Muscle of leg (tissue), 11 donors: ENCODE data around the gene GM2A. TPM values are rescaled to one million over a fixed set of nuclear protein-coding genes. Genes with fewer than 3 reads are reported as not detected.
"Not testable (repeated sequence)": the region's sequence is repeated elsewhere in the genome, so short reads cannot be mapped to it uniquely, and the experiment has no call there.

Experiments
- DNase-seq: peaks from one replicate; pipeline ENCODE4 v3.0.0; 2013
- H3K27ac ChIP-seq: one replicate; pipeline ENCODE4 v1.5.1; 2013; ENCODE audit warnings: mild to moderate bottlenecking, low read length, control low read depth
- H3K27me3 ChIP-seq: one replicate; pipeline ENCODE4 v1.6.1; 2013; ENCODE audit warnings: low read length; ENCODE audit not compliant: control insufficient read depth, insufficient read depth
- H3K36me3 ChIP-seq: one replicate; pipeline ENCODE4 v1.6.1; 2013; ENCODE audit warnings: low read length; ENCODE audit not compliant: control insufficient read depth, insufficient read depth
- H3K4me1 ChIP-seq: one replicate; pipeline ENCODE4 v1.6.1; 2013; ENCODE audit warnings: low read length; ENCODE audit not compliant: control insufficient read depth, insufficient read depth
- H3K4me3 ChIP-seq: one replicate; pipeline ENCODE4 v1.5.1; 2013; ENCODE audit warnings: low read length, control low read depth
- H3K9me3 ChIP-seq: replicated peaks from 2 replicates; pipeline ENCODE4 v1.6.1; 2013; ENCODE audit warnings: low read depth, low read length; ENCODE audit not compliant: control insufficient read depth
- WGBS: methylation state at CpG from one replicate; pipeline ENCODE4 v1.1.5; 2013; ENCODE audit warnings: missing lambda C conversion rate; ENCODE audit not compliant: insufficient coverage; 5-methylcytosine and 5-hydroxymethylcytosine counted together
- polyA plus RNA-seq, 8 donors: library from polyadenylated mRNA; unstranded; fragments of 120-200 nt; gene quantifications; one replicate each; pipeline versions ENCODE4 v1.2.1 to v1.2.3, GENCODE V29; 2013; ENCODE audit warnings: inconsistent platforms in 1 of 8, low replicate concordance in 1 of 8; ENCODE audit not compliant: insufficient read length in 8 of 8, insufficient read depth in 1 of 8
- total RNA-seq: library from RNA; stranded (reverse); fragments of 120-200 nt; gene quantifications from one replicate; pipeline ENCODE4 v1.2.4, GENCODE V29; 2013

The GM2A gene
- total and polyA plus RNA-seq, 9 donors: 16.2 to 22.9 (median 19.9) TPM

DNA sequence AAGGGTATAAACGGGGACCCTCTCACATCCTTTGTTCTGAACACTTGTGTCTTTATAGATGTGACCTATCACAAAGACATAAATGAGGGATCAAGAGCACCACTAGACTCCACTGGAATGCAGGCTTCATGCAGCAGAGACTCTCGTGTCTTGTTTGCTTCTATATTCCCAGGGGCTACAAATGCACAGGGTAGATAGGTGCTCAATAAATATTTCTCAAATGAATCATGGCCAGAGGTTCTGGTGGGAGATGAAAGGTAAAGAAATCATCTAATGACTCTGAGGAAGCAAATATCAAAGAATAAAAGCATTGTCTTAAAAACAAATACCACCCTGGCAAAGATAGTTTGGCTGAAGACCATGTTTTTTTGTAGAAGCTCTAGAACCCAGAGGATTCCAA, 44.0 kb downstream of the GM2A start:
- Histone ChIP-seq H3K36me3 (no peaks in the 10 kb centered on the region), H3K9me3 (no peaks in the 10 kb centered on the region), H3K27me3 (peaks cover 5% of the 10 kb centered on the region), H3K4me1 (no peaks in the 10 kb centered on the region), H3K4me3 (no peak overlapping the region), H3K27ac (no peak overlapping the region)
- no peak for DNase-seq
- WGBS: 100% methylated on average over 1 of the region's 2 CpGs

DNA sequence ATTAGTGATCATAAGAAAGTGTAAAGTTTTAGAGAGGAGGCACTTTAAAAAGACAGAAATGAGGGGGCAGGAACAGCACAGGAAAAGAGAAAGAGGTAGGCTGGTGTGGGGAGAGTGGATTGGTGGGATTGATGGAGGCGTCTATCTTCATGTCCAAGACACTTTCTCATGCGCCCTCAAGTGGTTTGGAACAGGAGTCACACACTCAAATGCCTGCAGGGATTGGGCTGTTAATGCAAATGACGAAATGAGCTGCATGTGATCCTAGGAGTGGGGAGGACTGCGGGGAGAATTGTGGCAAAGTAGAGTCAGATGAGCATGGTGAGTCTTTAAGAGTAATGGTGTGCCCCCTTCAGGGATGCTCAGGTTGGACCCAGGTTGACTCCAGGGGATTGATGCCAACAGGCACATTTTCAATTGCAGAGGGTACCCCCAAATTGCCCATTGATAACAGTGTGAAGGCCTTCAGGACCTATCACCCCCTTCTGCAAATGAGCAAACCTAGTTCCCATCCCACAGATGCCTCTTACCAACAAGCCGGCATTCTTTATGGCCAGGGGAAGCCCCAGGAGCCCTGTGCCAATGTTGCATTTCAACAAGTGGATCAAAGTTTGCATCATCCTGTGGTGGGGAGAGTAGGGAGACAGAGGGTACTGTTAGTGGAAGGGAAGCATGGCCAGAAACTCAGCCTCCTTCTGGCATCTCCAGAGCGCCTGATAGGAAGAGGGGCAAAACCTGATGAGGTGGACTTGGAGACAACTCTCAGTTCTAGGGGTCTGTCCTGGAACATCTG, 45.3 kb downstream of the GM2A start:
- 36% methylated on average over 2 of the region's 6 CpGs for WGBS
- peak; percentile 16 for DNase-seq
- peaks cover 5% of the 10 kb centered on the region for H3K27me3 ChIP-seq

DNA sequence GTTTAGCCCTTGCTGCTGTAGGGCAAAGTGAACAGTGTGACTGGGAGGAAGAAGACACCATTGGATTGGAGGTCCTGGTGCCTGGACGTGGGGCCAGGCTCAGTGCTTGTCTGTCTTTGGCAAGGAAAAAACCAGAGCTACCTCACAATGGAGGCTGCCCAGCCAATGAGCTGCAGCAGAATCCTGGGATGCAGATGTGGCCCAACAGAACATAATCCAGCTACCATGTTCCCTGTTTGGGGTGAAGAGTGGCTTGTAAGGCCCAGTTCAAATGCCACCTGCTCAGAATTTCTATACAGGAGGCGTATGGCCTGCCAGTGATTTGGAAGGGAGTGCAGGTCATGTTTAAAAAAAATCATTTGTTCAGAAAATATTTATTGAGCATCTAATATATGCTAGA, 50.7 kb downstream of the GM2A start, which contains the start of gene SLC36A3:
TSS of gene SLC36A3 (minus strand) at position 101 of the 400 bp plus-strand sequence. CDS start 412 bp downstream, outside the sequence.
- WGBS: no CpG with 5 or more reads among the region's 2 CpGs
- Histone ChIP-seq H3K4me1 (no peaks in the 10 kb centered on the region), H3K27me3 (peaks cover 6% of the 10 kb centered on the region), H3K36me3 (no peaks in the 10 kb centered on the region), H3K9me3 (no peaks in the 10 kb centered on the region), H3K27ac (no peak within 1 kb of the TSS), H3K4me3 (no peak within 1 kb of the TSS)
- DNase-seq: no peak

More for the DNA sequence above, 45.3 kb downstream of the GM2A start:
- Histone ChIP-seq H3K27ac (no peak overlapping the region), H3K36me3 (no peaks in the 10 kb centered on the region), H3K4me1 (no peaks in the 10 kb centered on the region), H3K4me3 (no peak overlapping the region), H3K9me3 (no peaks in the 10 kb centered on the region)

DNA sequence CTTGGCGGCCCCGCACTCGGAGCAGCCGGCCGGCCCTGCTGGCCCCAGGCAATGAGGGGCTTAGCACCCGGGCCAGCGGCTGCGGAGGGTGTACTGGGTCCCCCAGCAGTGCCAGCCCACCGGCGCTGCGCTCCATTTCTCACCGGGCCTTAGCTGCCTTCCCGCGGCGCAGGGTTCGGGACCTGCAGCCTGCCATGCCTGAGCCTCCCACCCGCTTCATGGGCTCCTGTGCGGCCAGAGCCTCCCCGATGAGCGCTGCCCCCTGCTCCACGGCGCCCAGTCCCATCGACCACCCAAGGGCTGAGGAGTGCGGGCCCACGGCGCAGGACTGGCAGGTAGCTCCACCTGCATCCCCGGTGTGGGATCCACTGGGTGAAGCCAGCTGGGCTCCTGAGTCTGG, 56.3 kb downstream of the GM2A start:
- H3K36me3 ChIP-seq: not testable (repeated sequence)

DNA sequence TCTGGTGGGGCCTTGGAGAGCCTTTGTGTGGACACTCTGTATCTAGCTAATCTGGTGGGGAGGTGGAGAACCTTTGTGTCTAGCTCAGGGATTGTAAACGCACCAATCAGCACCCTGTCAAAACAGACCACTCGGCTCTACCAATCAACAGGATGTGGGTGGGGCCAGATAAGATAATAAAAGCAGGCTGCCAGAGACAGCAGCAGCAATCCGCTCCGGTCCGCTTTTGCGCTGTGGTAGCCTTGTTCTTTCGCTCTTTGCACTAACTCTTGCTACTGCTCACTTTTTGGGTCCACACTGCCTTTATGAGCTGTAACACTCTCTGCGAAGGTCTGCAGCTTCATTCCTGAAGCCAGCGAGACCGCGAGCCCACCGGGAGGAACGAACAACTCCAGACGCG, 56.8 kb downstream of the GM2A start:
- H3K36me3 ChIP-seq, H3K4me3 ChIP-seq, H3K9me3 ChIP-seq, H3K27me3 ChIP-seq, H3K27ac ChIP-seq, H3K4me1 ChIP-seq, DNase-seq: not testable (repeated sequence)
- 89% methylated on average over 13 of the region's 15 CpGs for WGBS

More for the DNA sequence above, 56.3 kb downstream of the GM2A start:
- H3K27ac ChIP-seq, DNase-seq, H3K4me1 ChIP-seq, H3K4me3 ChIP-seq, H3K9me3 ChIP-seq, H3K27me3 ChIP-seq: not testable (repeated sequence)
- 96% methylated on average over 26 of the region's 27 CpGs for WGBS

DNA sequence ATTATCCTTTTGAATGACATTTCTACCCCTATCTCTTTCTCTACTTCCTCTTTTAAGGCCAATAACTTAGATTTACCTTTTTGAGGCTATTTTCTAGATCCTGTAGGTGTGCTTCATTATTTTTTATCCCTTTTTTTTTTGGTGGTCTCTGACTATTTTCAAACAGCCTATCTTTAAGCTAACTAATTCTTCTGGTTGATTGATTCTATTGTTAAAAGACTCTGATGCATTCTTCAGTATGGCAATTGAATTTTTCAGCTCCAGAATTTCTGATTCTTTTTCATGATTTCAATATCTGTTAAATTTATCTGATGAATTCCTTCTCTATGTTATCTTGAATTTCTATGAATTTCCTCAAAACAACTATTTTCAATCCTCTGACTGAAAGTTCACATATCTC, 57.9 kb downstream of the GM2A start:
- Histone ChIP-seq H3K27ac (no peak overlapping the region), H3K4me1 (no peaks in the 10 kb centered on the region), H3K27me3 (no peaks in the 10 kb centered on the region), H3K36me3 (no peaks in the 10 kb centered on the region), H3K4me3 (no peak overlapping the region), H3K9me3 (peaks cover 3% of the 10 kb centered on the region)
- no peak for DNase-seq

DNA sequence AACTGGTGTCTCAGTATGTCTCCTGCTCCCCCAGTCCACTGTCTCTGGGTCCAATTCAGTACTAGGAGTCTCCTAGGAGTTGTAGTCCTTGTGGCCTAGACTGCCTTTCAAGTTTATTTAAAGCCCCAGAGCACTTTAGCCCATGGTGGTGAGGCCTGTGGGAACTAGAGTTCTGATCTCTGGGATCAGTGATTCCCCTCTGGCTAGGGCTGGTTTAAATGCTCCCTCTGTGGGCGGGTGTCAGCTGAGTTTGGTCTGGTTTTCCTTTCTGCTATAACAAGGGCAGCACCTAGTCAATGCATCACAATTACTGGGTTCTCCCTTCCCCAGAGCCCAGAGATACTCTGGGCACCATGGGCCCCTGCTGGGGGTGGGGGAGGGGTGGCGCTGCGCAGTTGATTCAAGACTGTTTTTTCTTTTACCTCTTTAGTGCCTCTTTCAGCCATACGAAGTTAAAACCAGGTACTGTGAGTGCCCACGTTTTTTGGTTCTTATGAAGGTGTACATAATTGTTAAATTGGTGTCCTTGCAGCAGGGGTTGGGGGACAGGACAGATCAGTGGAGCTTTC, 59.9 kb downstream of the GM2A start:
- no peaks in the 10 kb centered on the region for H3K27me3 ChIP-seq
- no peak overlapping the region for H3K4me3 ChIP-seq
- DNase-seq: no peak
- no peaks in the 10 kb centered on the region for H3K36me3 ChIP-seq
- WGBS: no CpG with 5 or more reads among the region's 5 CpGs
- no peak overlapping the region for H3K27ac ChIP-seq
- no peaks in the 10 kb centered on the region for H3K4me1 ChIP-seq
- peaks cover 3% of the 10 kb centered on the region for H3K9me3 ChIP-seq

DNA sequence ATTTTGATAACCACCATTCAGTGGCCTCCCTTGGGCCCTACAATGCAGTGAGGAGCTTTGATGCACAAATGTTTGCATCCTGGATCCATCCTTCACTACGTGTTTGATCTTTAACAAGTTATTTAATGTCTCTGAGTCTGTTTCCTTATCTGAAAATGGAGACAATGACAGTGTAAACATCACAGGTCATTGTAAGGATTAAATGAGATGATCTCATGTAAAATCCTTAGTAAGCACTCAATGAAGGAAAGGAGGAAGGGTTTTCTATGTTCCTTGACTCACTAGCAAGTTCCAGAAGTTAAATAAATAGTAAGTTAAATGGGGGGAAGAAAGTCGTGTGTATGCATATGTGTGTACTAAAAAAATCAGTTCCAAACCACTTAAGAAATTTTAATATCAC, 60.4 kb downstream of the GM2A start:
- Histone ChIP-seq H3K27ac (no peak overlapping the region), H3K36me3 (no peaks in the 10 kb centered on the region), H3K4me3 (no peak overlapping the region), H3K27me3 (no peaks in the 10 kb centered on the region), H3K9me3 (peaks cover 3% of the 10 kb centered on the region), H3K4me1 (no peaks in the 10 kb centered on the region)
- no peak for DNase-seq
- WGBS: no CpG with 5 or more reads among the region's 2 CpGs

DNA sequence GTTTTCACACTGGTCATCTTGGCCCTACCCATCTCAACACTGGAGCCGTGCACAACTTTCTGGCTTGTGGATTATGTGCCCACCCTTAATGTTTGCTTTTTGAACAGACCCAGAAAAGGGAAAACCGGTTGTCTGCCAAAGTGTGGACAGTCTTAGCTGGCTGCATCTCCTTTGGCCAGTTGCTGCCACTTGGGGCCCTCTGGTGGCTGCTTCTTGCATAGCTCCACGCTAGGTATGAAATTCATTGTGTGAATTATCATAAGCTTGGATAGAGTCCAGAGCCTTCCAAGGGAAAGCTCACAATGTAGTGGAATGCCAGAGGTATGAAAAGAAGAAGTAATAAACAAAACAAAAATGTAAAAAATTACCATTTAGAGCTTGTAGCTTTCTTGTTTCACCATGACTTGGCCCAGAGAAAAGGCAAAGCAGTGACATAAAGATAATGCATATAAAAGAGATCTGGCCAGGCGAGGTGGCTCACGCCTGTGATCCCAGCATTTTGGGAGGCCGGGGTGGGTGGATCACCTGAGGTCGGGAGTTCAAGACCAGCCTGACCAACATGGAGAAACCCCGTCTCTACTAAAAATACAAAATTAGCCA, 63.1 kb downstream of the GM2A start:
- H3K27ac ChIP-seq: no peak overlapping the region
- no peaks in the 10 kb centered on the region for H3K36me3 ChIP-seq
- peak; percentile 78 for DNase-seq
- H3K4me3 ChIP-seq: no peak overlapping the region
- H3K4me1 ChIP-seq: peaks cover 5% of the 10 kb centered on the region
- H3K9me3 ChIP-seq: peaks cover 2% of the 10 kb centered on the region
- H3K27me3 ChIP-seq: no peaks in the 10 kb centered on the region
- 58% methylated on average over 6 of the region's 8 CpGs for WGBS

DNA sequence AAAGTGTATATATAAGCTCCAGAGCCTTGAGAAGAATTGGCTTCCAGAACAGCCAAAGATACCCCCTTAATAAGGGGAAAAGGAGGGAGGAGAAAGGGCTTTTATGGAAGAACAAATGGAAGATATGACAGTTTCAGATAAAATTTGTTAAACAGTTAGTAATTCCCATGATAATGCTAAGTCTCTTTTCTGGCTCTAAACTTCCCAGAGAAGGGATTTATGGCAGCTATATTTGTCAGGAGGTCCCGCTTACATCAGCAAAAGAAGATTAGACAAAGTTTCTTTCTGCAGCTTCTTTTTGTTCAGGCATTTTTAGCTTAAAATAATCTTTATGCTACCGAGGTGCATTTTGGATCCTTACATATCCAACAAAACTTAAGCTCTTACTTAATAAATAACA, 64.9 kb downstream of the GM2A start:
- Histone ChIP-seq H3K27me3 (no peaks in the 10 kb centered on the region), H3K4me3 (no peak overlapping the region), H3K36me3 (no peaks in the 10 kb centered on the region), H3K9me3 (no peaks in the 10 kb centered on the region), H3K27ac (no peak overlapping the region), H3K4me1 (peaks cover 5% of the 10 kb centered on the region)
- DNase-seq: peak; percentile 39
- WGBS: 40% methylated on average over 1 of the region's 2 CpGs
